ENCODE results near the gene ZNF396. TPM values are rescaled to one million over a fixed set of nuclear protein-coding genes. Genes with fewer than 3 reads are reported as not detected.

The ZNF396 gene
- total RNA-seq, 2 donors from 2014 or later = 2.6 to 3.9 TPM

GRCh38 chr18:35371412-35372195 is 5.5 kb downstream of the ZNF396 start:
- H3K9me3 ChIP-seq = no peaks in the 10 kb centered on the region
- DNase-seq (no peak), ATAC-seq (no peak)
- TF ChIP-seq CTCF (IDR thresholded peaks at IDR 0.05) (no peak), POLR2A (IDR thresholded peaks at IDR 0.05) (no peak)
- no peak overlapping the region for H3K4me3 ChIP-seq
- 85 to 88% methylated on average over 1 of the region's 1 CpG for WGBS, 2 donors
- no peak overlapping the region for H3K27ac ChIP-seq
- intact Hi-C loops (cut with DNase I) = no loop called here
- H3K27me3 ChIP-seq = no peaks in the 10 kb centered on the region
- H3K36me3 ChIP-seq (replicated peaks in 1 of 2; ENCODE audit: insufficient read depth in 1 of 2, low read depth in 2 of 2) = peaks cover 0 to 6% of the 10 kb centered on the region in 2 donors
- peaks cover 5% of the 10 kb centered on the region for H3K4me1 ChIP-seq

DNA sequence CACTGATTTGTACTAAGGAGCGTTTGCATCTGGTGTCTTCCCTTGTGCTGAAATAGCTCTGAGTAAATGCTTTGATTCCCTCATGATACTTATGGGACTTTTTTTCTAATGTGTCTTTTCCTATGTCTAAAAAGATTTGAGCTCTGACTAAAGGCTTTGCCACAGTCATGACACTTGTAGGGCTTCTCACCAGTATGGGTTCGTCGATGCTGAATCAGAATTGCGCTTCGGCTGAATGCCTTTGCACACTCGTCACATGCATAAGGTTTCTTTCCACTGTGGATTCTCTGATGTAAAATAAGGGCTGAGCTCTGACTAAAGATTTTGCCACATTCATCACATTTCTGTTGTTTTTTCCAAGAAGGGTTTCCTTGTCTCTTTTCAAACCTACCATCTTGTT is 8.0 kb downstream of the ZNF396 start:
- no peaks in the 10 kb centered on the region for H3K4me1 ChIP-seq
- no peak overlapping the region for H3K27ac ChIP-seq
- no peaks in the 10 kb centered on the region for H3K27me3 ChIP-seq
- ATAC-seq (no peak), DNase-seq (no peak)
- 90% methylated on average over 6 of the region's 6 CpGs for WGBS, 2 donors
- intact Hi-C loops (cut with DNase I) = no loop called here
- no peaks in the 10 kb centered on the region for H3K9me3 ChIP-seq
- TF ChIP-seq CTCF (IDR thresholded peaks at IDR 0.05) (no peak), POLR2A (IDR thresholded peaks at IDR 0.05) (no peak)
- no peak overlapping the region for H3K4me3 ChIP-seq
- peaks cover 0 to 6% of the 10 kb centered on the region in 2 donors for H3K36me3 ChIP-seq (replicated peaks in 1 of 2; ENCODE audit: insufficient read depth in 1 of 2, low read depth in 2 of 2)

DNA sequence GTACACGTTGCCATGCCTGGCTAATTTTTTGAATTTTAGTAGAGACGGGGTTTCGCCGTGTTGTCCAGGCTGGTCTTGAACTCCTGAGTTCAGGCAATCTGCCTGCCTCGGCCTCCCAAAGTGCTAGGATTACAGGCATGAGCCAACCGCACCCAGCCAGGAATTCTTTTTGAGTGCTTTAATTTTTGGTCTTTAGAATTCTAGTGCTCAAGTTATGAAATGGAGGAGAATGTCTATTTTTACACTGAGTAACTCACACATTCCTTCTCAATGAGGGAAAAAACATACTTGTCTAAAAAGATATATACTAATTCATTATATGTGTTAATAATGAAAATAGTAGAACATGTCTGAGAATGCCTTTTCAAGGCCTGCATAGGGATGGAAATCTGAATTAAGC is 8.5 kb downstream of the ZNF396 start:
- Histone ChIP-seq H3K4me3 (no peak overlapping the region), H3K9me3 (no peaks in the 10 kb centered on the region), H3K36me3 (replicated peaks in 1 of 2; ENCODE audit: insufficient read depth in 1 of 2, low read depth in 2 of 2) (peaks cover 0 to 6% of the 10 kb centered on the region in 2 donors), H3K4me1 (no peaks in the 10 kb centered on the region), H3K27ac (no peak overlapping the region), H3K27me3 (no peaks in the 10 kb centered on the region)
- no peak for DNase-seq
- ATAC-seq = no peak
- TF ChIP-seq CTCF (IDR thresholded peaks at IDR 0.05) (no peak), POLR2A (IDR thresholded peaks at IDR 0.05) (no peak)
- WGBS, 2 donors = 92 to 93% methylated on average over 6 of the region's 6 CpGs
- intact Hi-C loops (cut with DNase I) = no loop called here

DNA sequence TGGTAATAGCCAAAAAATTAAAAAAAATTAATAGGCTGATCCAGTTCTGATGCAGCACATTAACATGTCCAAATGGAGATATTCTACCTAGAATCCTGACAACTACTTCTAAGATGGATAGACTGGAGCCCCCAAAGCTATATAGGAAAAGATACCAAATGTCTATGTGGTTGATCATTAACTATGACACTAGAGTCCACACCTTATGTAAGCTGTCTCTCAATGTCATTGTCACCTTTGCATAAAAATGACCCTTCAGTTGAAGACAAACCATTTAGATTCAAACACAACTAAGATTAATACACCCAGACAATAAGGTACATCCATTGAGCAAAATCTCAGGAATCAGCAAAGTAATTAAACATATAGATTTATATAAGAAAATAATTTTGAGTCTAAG is 14.6 kb downstream of the ZNF396 start:
- Histone ChIP-seq H3K9me3 (no peaks in the 10 kb centered on the region), H3K27ac (no peak overlapping the region), H3K36me3 (replicated peaks in 1 of 2; ENCODE audit: insufficient read depth in 1 of 2, low read depth in 2 of 2) (no peaks in the 10 kb centered on the region), H3K27me3 (no peaks in the 10 kb centered on the region), H3K4me3 (no peak overlapping the region), H3K4me1 (no peaks in the 10 kb centered on the region)
- intact Hi-C loops (cut with DNase I) = no loop called here
- TF ChIP-seq CTCF (IDR thresholded peaks at IDR 0.05) (no peak), POLR2A (IDR thresholded peaks at IDR 0.05) (no peak)
- DNase-seq = no peak
- no peak for ATAC-seq
